ENCODE data around the gene IGFL4. TPM values are rescaled to one million over a fixed set of nuclear protein-coding genes. Genes with fewer than 3 reads are reported as not detected.

The IGFL4 gene
- total RNA-seq, 4 donors from 2014 or later = not detected

DNA sequence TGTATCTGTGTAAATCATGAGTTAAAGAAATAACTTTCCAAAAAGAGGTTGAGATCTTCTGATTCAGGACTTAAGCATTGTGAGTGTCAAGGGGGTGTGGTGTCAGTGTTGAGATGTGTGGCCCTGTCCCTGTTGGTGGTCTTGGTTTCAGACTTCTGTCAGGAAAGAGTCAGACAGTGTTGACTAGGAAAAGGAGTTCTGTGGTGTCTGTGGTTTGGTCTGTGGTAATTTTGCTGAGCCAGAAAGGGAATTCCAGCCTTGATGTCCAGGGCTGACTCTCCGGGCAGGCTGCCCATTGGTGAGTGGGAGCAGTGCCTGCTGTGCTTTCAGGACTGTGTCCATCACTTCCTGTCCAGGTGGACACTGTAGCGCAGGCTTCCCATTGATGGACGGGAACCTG, 39.8 kb upstream of the IGFL4 start:
- TF ChIP-seq, protein P1, sequence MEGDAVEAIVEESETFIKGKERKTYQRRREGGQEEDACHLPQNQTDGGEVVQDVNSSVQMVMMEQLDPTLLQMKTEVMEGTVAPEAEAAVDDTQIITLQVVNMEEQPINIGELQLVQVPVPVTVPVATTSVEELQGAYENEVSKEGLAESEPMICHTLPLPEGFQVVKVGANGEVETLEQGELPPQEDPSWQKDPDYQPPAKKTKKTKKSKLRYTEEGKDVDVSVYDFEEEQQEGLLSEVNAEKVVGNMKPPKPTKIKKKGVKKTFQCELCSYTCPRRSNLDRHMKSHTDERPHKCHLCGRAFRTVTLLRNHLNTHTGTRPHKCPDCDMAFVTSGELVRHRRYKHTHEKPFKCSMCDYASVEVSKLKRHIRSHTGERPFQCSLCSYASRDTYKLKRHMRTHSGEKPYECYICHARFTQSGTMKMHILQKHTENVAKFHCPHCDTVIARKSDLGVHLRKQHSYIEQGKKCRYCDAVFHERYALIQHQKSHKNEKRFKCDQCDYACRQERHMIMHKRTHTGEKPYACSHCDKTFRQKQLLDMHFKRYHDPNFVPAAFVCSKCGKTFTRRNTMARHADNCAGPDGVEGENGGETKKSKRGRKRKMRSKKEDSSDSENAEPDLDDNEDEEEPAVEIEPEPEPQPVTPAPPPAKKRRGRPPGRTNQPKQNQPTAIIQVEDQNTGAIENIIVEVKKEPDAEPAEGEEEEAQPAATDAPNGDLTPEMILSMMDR (IDR thresholded peaks at IDR 0.05; ENCODE audit: low read depth) = no peak

DNA sequence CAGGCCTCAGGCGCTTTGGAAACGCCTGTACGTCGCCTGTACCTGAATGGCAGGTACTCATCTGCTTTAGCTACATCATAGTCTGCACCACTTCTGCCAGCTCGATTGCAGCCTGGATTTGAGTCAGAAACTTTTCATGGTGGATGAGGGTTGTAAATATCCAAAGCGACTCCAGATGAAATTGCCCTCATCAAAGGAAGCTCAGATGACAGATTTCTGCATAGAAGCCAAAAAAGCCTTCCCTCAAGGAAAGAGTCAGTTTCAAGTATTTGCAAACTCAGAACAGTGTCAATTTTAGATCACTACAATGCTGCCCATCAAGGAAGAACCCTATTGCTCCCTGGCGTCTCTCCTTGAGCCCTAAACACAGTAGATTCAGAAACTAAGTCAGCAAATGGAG, 38.8 kb upstream of the IGFL4 start:
- TF ChIP-seq, protein P1 (IDR thresholded peaks at IDR 0.05; ENCODE audit: low read depth) = no peak

DNA sequence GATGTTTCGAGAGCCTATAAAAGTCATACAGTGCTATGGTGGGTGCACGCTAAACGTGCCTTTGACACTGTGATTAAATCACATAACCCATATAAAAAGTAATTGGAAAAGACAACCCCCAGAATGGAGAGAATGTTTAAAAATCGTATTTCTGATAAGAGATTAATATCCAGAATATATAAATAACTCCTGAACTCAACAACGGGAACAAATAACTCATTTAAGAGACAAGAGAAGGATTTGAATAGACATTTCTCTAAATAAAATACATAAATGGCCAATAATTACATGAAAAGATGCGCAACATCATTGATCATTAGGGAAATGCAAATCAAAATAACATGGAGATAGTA, 37.0 kb upstream of the IGFL4 start:
- TF ChIP-seq, protein P1 (IDR thresholded peaks at IDR 0.05; ENCODE audit: low read depth) = no peak

DNA sequence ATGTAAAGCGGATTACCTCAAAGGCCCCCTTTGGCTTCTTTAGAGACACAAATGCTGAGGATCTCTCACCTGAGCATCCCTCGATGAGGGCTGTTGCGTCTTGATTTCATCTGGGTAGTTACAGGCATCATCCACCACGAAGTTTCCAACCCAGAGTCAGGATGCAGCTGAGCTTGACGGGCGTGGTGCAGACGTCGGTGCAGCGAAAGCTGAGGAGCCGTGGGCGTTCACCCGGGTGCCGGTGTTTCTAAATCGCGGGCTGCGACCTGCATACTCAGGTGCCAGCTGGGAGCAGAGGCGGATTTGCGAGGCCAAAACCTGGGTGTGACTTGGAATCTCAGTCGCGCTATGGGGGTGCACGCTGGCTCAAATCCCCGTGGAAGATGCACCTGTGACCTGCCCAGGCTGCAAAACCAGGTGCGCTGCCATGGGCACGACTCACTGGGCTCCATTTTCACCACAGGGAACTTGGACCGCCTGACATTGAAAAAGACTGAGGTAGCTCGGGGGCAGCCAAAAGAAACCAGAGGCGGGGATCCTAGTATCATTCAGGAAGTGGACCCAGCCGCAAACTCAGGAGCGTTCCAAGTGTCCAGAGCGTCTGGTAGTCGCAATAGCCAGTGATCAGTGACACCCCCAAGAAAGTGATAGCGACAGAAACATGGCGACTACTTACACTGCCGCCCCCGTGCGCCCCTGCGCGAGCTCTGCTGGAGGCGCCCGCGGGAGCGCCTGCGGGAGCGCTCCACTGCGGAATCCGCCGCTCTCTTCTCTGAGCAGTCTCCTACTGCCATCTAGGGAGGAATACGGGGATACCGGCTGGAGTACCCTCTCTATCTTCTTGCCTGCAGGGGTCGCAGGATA, 36.4 kb upstream of the IGFL4 start:
- TF ChIP-seq, protein P1 (IDR thresholded peaks at IDR 0.05; ENCODE audit: low read depth) = no peak

DNA sequence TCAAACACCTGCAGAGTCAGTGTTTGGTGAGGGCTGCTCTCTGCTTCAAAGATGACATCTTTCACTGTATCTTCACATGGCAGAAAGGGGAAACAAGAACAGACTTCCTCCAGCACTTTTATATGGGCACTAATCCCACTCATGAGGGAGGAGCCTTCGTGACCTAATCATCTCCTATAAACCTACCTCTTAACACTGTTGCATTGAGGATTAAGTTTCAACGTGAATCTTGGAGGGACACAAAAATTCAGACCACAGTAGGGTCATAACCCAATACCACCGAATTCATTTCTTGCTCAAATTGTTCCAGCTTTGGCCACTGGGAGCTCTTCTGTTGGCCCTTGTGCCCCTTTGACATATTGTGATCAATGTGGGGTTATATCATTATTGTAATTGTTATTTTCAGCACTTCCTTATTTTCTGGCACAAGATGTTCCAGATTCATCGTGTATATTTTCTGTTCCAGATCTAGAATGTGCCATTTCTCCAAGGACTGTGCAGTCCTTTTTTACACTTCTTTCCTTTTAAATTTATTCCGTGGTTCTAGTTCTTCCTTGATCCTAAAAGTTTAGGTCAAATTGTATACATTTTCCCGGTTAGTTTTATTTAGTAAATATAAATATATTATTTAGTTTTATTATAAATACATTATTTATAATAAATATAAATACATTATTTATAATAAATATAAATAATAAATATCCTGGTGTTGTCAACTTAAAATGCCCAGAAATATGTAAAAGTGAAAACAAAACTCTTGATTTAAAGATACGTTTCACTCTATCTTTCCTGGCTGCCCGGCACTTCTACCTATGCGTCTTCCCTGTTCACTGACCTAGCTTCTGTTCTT, 35.5 kb upstream of the IGFL4 start:
- TF ChIP-seq, protein P1 (IDR thresholded peaks at IDR 0.05; ENCODE audit: low read depth) = no peak

DNA sequence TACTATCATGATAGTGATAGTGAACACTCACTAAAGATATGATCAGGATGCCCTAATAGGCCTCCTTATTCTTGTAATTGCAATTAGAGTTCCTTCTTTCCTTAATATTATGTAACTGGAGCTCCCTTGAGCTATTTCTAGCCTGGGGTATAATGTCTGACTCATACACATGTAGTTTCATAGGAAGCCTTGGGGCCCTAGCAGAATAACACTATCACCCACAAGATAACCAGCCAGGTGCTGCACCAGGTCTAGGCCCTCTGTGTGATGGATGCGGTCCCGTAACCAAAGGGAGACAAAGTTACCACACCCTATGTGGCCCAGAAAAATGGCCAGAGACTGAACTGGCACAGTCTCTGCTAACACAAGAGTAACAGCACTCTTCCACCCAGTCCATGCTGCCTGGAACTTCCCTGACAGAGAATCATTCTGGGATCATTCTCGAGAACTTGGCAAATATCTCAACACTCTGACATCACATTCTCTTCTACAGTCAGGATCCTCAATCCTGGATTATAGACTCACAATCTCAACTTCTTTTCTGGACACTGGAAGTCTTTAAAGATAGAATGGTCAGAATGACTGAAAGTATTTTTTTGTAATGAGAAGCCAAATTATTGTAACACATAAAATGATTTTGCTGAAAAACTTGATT, 32.6 kb upstream of the IGFL4 start:
- TF ChIP-seq, protein P1 (IDR thresholded peaks at IDR 0.05; ENCODE audit: low read depth) = no peak

All from subcutaneous adipose tissue (tissue), 4 donors.